Breast epithelium (tissue), 3 donors: ENCODE results near the gene F2R.

Experiments
- POLR2A ChIP-seq: fragments of 450-650 bp; IDR thresholded peaks from one replicate; pipeline ENCODE4 v1.6.1; 2016; ENCODE audit warnings: antibody characterized with exemption, mild to moderate bottlenecking, moderate library complexity
- TF ChIP-seq, protein P1 (sequence below), 3 donors: fragments of 450-650 bp; IDR thresholded peaks; one replicate each; pipeline ENCODE4 v1.5.1; 2016 to 2017; ENCODE audit warnings: antibody characterized with exemption in 3 of 3, mild to moderate bottlenecking in 3 of 3, moderate library complexity in 3 of 3

DNA sequence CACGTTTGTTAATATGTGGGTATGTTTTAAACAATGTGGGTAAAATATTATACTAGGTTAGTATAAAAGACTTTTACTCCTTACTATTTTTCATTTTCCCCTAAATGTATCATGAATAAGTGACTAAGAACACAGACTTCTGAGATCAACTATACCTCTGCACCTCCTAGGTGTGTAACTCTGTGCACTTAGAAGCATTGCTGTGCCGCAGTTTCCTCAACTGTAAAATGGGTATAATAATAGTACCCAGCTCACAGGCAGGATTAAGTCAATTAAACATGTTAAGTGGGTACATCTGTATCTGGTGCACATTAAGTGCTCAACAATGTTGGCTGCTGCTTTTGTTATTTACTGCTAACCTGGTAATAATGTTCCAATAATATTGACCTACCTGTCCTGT is 21.6 kb upstream of the F2R start:
- TF ChIP-seq, protein P1, sequence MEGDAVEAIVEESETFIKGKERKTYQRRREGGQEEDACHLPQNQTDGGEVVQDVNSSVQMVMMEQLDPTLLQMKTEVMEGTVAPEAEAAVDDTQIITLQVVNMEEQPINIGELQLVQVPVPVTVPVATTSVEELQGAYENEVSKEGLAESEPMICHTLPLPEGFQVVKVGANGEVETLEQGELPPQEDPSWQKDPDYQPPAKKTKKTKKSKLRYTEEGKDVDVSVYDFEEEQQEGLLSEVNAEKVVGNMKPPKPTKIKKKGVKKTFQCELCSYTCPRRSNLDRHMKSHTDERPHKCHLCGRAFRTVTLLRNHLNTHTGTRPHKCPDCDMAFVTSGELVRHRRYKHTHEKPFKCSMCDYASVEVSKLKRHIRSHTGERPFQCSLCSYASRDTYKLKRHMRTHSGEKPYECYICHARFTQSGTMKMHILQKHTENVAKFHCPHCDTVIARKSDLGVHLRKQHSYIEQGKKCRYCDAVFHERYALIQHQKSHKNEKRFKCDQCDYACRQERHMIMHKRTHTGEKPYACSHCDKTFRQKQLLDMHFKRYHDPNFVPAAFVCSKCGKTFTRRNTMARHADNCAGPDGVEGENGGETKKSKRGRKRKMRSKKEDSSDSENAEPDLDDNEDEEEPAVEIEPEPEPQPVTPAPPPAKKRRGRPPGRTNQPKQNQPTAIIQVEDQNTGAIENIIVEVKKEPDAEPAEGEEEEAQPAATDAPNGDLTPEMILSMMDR (IDR thresholded peaks at IDR 0.05): no peak
- TF ChIP-seq POLR2A: no peak
